SH-SY5Y (cell line): ENCODE results near the gene COQ9.

Experiments used
- GATA2 ChIP-seq: IDR thresholded peaks from 2 replicates; pipeline ENCODE4 v1.6.1; 2011; ENCODE audit warnings: mild to moderate bottlenecking, low read depth, low read length
- GATA3 ChIP-seq: IDR thresholded peaks from 2 replicates; pipeline ENCODE4 v1.6.1; 2011; ENCODE audit warnings: low read depth, mild to moderate bottlenecking, low read length, moderate library complexity

DNA sequence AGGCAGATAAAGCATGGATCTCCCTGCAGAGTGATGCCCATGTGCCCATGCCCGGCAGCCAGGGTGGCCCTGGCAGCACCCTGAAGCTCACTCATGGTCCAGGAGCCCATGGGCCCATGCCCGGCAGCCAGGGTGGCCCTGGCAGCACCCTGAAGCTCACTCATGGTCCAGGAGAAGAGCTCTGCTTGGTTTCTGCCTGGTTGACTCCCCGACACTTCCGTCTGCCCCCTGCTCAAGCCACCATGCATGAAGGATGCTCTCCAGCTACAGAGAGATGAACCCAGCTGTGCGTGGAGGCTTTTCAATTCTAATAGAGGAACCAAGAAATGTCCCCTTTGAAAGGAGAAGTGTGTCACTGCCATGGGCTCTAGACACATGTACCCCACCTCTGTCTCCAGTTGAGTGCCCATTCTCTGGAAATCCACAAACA lies 34.0 kb upstream of the COQ9 start:
- TF ChIP-seq GATA2 (no peak), GATA3 (no peak)
